DOHH2 (cell line): Measurements from ENCODE around the gene HOXC12.
A peak's percentile ranks its signal among the peaks of the same experiment; 100 is the strongest.

Experiments used
- H3F3A ChIP-seq: fragments of 200-600 bp; sonication (generic), shearing (Covaris generic); 2 replicates; pipeline ENCODE4 v1.6.0; 2016; ENCODE audit warnings: antibody characterized with exemption, mild to moderate bottlenecking; ENCODE audit not compliant: control insufficient read depth, insufficient read depth
- H3K27ac ChIP-seq: fragments of 200-600 bp; sonication (generic); 2 replicates; pipeline ENCODE4 v1.5.1; 2014; ENCODE audit warnings: low read depth, mild to moderate bottlenecking, low read length, moderate library complexity
- H3K27me3 ChIP-seq: fragments of 200-600 bp; sonication (generic); 2 replicates; pipeline ENCODE4 v1.6.1; 2014; ENCODE audit warnings: mild to moderate bottlenecking, low read length, mixed read lengths; ENCODE audit not compliant: control insufficient read depth
- H3K36me3 ChIP-seq: fragments of 200-600 bp; sonication (generic); 2 replicates; pipeline ENCODE4 v1.6.1; 2014; ENCODE audit warnings: mild to moderate bottlenecking, low read length, moderate library complexity, mixed read lengths; ENCODE audit not compliant: control insufficient read depth
- H3K4me1 ChIP-seq: fragments of 200-600 bp; sonication (generic); 2 replicates; pipeline ENCODE4 v1.6.1; 2014; ENCODE audit warnings: mild to moderate bottlenecking, low read length, mixed read lengths; ENCODE audit not compliant: control insufficient read depth
- H3K4me2 ChIP-seq: fragments of 200-600 bp; sonication (generic); 2 replicates; pipeline ENCODE4 v1.6.0; 2014; ENCODE audit warnings: mild to moderate bottlenecking, low read length, moderate library complexity
- H3K4me3 ChIP-seq: fragments of 200-600 bp; sonication (generic); 2 replicates; pipeline ENCODE4 v1.5.1; 2014; ENCODE audit warnings: mild to moderate bottlenecking, low read length, mixed read lengths
- H3K79me2 ChIP-seq: fragments of 200-600 bp; sonication (generic); 2 replicates; pipeline ENCODE4 v1.6.1; 2014; ENCODE audit warnings: mild to moderate bottlenecking, low read length, mixed read lengths; ENCODE audit not compliant: control insufficient read depth
- H3K9me2 ChIP-seq: fragments of 200-600 bp; sonication (generic); replicated peaks from 2 replicates; pipeline ENCODE4 v1.6.1; 2014; ENCODE audit warnings: mild to moderate bottlenecking, low read length, mixed read lengths; ENCODE audit not compliant: control insufficient read depth
- H3K9me3 ChIP-seq: fragments of 200-600 bp; sonication (generic); 2 replicates; pipeline ENCODE4 v1.6.1; 2014; ENCODE audit warnings: antibody characterized with exemption, low read length, mixed read lengths; ENCODE audit not compliant: control insufficient read depth, insufficient read depth
- H4K20me1 ChIP-seq: fragments of 200-600 bp; sonication (generic); 2 replicates; pipeline ENCODE4 v1.6.0; 2014; ENCODE audit warnings: low read depth, mild to moderate bottlenecking, antibody characterized with exemption, low read length, moderate library complexity; ENCODE audit not compliant: control insufficient read depth, insufficient read depth
- EZH2phosphoT487 ChIP-seq: fragments of 200-600 bp; sonication (generic); IDR thresholded peaks from 2 replicates; pipeline ENCODE4 v1.6.1; 2017; ENCODE audit warnings: borderline replicate concordance, mild to moderate bottlenecking, antibody characterized with exemption, low read length, moderate library complexity, mixed read lengths
- TF ChIP-seq, protein P1 (sequence below): fragments of 200-600 bp; sonication (generic); IDR thresholded peaks from one replicate; pipeline ENCODE4 v1.5.1; 2014; ENCODE audit warnings: antibody characterized with exemption, mild to moderate bottlenecking, low read depth, low read length; ENCODE audit not compliant: poor library complexity, severe bottlenecking

The HOXC12 gene

DNA sequence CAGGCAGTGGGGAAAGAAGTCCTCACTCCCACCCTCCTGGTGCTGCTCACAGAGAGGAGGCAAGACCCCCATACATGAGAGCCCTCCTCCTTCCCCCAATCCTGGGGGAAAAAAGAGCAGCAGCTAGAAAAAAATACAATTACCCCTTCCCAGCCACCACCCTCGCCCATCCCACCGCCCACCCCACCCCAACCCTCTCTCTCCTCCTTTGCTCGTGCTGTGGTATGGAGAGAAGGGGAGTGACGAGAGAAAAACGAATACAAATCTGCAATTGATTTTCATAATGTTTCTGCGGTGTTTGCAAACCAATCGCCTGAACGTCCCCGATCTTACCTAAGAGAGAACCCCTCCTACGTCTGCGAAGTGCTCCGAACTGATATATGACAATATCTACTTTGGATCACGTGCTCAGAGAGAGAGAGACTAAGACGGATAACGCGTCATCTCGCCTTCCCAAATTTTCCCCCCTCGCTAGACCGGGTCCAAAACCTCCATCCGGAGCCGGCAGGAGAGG, 18.1 kb downstream of the HOXC12 start, which contains the start of gene HOXC11:
HOXC11 (plus strand) TSS at position 405 of the 514 bp plus-strand sequence. CDS start 116 bp downstream, outside the sequence.
- Histone ChIP-seq H4K20me1 (no peaks in the 10 kb centered on the region; the same call in 1 of the 2 replicates), H3K9me3 (no peaks in the 10 kb centered on the region), H3K27ac (no peak within 1 kb of the TSS), H3F3A (no peaks in the 10 kb centered on the region), H3K4me1 (peaks cover 30% of the 10 kb centered on the region), H3K4me3 (peak within 1 kb of the TSS; percentile 69), H3K27me3 (peaks cover 71% of the 10 kb centered on the region), H3K79me2 (no peaks in the 10 kb centered on the region), H3K9me2 (no peaks in the 10 kb centered on the region), H3K4me2 (peak within 1 kb of the TSS; percentile 71), H3K36me3 (no peaks in the 10 kb centered on the region)
- no peak for TF ChIP-seq EZH2phosphoT487
- TF ChIP-seq, protein P1, sequence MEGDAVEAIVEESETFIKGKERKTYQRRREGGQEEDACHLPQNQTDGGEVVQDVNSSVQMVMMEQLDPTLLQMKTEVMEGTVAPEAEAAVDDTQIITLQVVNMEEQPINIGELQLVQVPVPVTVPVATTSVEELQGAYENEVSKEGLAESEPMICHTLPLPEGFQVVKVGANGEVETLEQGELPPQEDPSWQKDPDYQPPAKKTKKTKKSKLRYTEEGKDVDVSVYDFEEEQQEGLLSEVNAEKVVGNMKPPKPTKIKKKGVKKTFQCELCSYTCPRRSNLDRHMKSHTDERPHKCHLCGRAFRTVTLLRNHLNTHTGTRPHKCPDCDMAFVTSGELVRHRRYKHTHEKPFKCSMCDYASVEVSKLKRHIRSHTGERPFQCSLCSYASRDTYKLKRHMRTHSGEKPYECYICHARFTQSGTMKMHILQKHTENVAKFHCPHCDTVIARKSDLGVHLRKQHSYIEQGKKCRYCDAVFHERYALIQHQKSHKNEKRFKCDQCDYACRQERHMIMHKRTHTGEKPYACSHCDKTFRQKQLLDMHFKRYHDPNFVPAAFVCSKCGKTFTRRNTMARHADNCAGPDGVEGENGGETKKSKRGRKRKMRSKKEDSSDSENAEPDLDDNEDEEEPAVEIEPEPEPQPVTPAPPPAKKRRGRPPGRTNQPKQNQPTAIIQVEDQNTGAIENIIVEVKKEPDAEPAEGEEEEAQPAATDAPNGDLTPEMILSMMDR = no peak

DNA sequence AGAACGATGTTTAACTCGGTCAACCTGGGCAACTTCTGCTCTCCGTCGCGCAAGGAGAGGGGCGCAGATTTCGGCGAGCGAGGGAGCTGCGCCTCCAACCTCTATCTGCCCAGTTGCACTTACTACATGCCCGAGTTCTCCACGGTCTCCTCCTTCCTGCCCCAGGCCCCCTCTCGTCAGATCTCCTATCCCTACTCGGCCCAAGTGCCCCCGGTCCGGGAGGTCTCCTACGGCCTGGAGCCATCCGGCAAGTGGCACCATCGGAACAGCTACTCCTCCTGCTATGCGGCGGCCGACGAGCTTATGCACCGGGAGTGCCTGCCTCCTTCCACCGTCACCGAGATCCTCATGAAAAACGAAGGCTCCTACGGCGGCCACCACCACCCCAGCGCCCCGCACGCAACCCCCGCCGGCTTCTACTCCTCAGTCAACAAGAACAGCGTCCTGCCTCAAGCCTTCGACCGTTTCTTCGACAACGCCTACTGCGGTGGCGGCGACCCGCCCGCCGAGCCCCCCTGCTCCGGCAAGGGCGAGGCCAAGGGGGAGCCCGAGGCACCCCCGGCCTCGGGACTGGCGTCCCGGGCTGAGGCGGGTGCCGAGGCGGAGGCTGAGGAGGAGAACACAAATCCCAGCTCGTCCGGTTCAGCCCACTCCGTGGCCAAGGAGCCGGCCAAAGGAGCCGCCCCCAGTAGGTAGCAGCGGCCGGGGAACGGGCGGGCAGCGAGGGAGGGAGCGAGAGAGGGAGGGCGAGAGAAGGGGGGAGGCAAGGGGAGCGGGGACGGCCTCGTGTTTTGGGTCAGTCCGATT, 18.7 kb downstream of the HOXC12 start:
- no peak overlapping the region for H3K27ac ChIP-seq
- H3K27me3 ChIP-seq = peaks cover 67% of the 10 kb centered on the region
- no peaks in the 10 kb centered on the region; the same call in 1 of the 2 replicates for H4K20me1 ChIP-seq
- H3K79me2 ChIP-seq = no peaks in the 10 kb centered on the region
- H3F3A ChIP-seq = no peaks in the 10 kb centered on the region
- peak overlapping the region; percentile 71 for H3K4me2 ChIP-seq
- H3K4me3 ChIP-seq = peak overlapping the region; percentile 69
- no peaks in the 10 kb centered on the region for H3K36me3 ChIP-seq
- peaks cover 35% of the 10 kb centered on the region for H3K4me1 ChIP-seq
- no peak for TF ChIP-seq EZH2phosphoT487
- TF ChIP-seq, protein P1 = no peak
- H3K9me2 ChIP-seq = no peaks in the 10 kb centered on the region
- no peaks in the 10 kb centered on the region for H3K9me3 ChIP-seq

DNA sequence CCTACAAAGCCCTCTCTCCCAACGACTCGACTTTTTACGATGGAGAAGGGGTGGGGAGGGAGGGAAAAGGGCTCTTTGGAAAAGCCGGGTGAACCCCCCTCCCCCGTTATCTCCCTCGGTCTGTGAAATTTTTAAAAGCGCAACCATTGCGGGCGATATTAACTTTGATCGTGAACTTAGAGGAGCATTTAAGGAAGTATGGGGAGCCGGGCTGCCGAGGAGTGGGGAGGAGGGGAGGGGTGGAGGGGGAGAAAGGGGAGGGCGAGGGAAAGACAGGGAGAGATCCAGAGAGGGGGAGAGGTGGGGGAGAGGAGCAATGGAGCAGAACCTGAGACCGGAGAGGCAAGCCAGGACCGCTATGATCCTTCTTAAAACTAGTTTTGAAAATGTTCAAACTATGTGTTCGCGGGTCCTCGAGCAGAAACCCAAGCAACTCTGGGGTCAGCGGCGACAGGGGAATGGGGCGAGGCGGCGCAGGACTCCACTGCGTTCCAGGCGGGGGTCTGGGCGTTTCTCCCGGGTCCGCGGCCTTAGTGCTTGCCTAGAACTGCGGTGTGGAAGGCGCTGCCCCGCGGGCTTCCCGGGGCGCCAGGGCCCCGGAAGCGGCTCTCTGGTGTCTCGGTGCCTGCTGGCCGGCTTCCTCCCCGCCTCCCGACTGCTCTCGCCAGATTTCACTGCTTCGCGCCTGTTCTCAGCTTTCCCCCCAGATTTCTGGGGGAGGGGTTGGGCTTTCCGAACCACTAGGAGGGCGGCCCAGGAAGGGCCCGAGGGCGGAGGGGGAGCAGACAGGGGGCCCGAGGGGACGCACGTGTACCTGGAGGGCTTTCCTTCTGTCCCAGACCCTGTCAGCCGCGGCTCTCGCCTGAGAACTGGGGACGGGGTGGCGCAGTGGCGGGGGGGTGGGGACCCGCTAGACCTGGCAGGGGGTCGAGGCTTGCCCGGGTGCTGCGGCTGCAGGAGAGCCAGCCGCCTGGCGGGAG, 19.7 kb downstream of the HOXC12 start, which contains the start of gene HOTAIR:
HOTAIR (minus strand) TSS at position 871 of the 980 bp plus-strand sequence.
- Histone ChIP-seq H3K4me1 (peaks cover 38% of the 10 kb centered on the region), H4K20me1 (no peaks in the 10 kb centered on the region; the same call in 1 of the 2 replicates), H3K79me2 (no peaks in the 10 kb centered on the region), H3K27ac (peak within 1 kb of the TSS; percentile 22), H3K4me3 (peak within 1 kb of the TSS; percentile 69), H3F3A (no peaks in the 10 kb centered on the region), H3K9me2 (no peaks in the 10 kb centered on the region), H3K27me3 (peaks cover 65% of the 10 kb centered on the region), H3K36me3 (no peaks in the 10 kb centered on the region), H3K9me3 (no peaks in the 10 kb centered on the region), H3K4me2 (peak within 1 kb of the TSS; percentile 71)
- TF ChIP-seq EZH2phosphoT487 = no peak
- TF ChIP-seq, protein P1 = no peak
